Transverse colon (tissue), 4 donors: ENCODE measurements around the gene C10orf90.

Source experiments
- CTCF ChIP-seq, 5 experiments: fragments of 200-600 bp in 3 of 5; fragments of 450-650 bp in 2 of 5; sonication (generic) in 3 of 5; IDR thresholded peaks; 1 replicate in 2 of 5; 2 replicates in 3 of 5; pipeline ENCODE4 v1.5.1; 2016 to 2017; ENCODE audit warnings: antibody characterized with exemption in 5 of 5, inconsistent platforms in 3 of 5, mild to moderate bottlenecking in 2 of 5, moderate library complexity in 1 of 5
- EP300 ChIP-seq: sonication (generic); formaldehyde crosslinking; IDR thresholded peaks from one replicate; pipeline ENCODE4 v1.6.1; 2017; ENCODE audit warnings: antibody characterized with exemption, low read depth
- POLR2A ChIP-seq: fragments of 450-650 bp; IDR thresholded peaks from one replicate; pipeline ENCODE4 v1.6.1; 2016; ENCODE audit warnings: antibody characterized with exemption, mild to moderate bottlenecking, moderate library complexity
- POLR2AphosphoS5 ChIP-seq, 3 donors: sonication (generic); formaldehyde crosslinking; IDR thresholded peaks; one replicate each; pipeline ENCODE4 v1.6.1; 2016; ENCODE audit warnings: antibody characterized with exemption in 3 of 3

GRCh38 chr10:126509182-126509581, 161.3 kb downstream of the C10orf90 start:
- TF ChIP-seq CTCF (IDR thresholded peaks at IDR 0.05) (no peak), POLR2AphosphoS5 (IDR thresholded peaks at IDR 0.05) (no peak), EP300 (no peak), POLR2A (no peak)
